MM.1S (cell line): ENCODE results near the gene CRPPA.

Experiments
- CTCF ChIP-seq: fragments of 300-600 bp; sonication (generic); IDR thresholded peaks from 2 replicates; pipeline ENCODE4 v1.5.1; 2016; ENCODE audit warnings: antibody characterized with exemption, low read length, mixed read lengths
- EZH2 ChIP-seq: fragments of 300-600 bp; sonication (generic); optimal IDR thresholded peaks from 2 replicates; pipeline ENCODE3; 2017; ENCODE audit warnings: low read depth, mild to moderate bottlenecking, antibody characterized with exemption, low read length, mixed read lengths

- TF ChIP-seq CTCF (peak; percentile 48), EZH2 (no peak)
These were observed 10.5 kb upstream of the CRPPA start for GRCh38 chr7:16431646-16432424.
